ENCODE measurements around the gene TEX22.
A peak's percentile ranks its signal among the peaks of the same experiment; 100 is the strongest.

The TEX22 gene, protein sequence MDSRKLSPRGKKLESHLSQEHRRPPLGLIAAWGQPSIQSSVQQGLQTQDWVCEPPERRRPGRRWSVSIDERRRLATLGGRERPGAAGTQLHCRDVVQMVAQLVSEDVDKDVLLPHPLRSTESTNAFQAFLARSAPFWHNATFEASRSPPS

DNA sequence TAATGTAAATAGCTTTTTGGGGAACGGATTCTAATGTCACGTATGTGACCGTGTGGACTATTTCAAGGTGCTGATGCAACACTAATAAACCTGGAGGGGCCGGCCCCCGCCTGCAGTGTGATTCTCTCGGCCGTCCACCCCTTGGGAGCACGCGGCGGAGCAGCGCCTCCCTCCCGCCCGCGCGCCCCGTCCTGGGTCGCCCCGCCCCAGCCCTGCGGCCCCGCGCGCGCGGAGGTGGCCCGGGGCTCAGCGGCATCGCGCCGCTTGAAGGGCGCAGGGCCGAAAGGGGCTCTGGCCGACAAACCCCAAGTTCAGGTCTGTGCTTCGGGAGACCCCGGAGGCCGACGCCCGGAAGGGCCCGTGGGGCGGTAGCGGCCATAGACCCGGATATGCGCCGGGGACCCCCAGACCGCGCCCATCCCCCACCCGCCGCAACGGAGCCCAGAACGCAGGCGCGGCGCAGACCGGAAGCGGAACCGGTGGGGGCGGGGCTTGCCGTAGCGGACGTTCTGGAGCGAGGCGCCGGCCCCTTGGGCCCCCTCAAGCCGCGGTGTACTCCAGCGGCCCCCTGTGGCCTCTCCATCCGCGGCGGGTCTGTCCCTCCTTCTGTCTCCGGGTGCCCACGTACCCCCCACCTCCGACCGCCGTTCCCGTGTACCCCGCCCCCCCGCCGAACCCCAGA lies at the start of gene TEX22:
Gene TEX22 (plus strand): TSS at position 495 of the 682 bp plus-strand sequence. CDS start 803 bp downstream, outside the sequence.
- H3K4me3 ChIP-seq (ENCODE audit: low read depth, low read length), result peak within 1 kb of the TSS; percentile 83
- TF ChIP-seq, protein P1, sequence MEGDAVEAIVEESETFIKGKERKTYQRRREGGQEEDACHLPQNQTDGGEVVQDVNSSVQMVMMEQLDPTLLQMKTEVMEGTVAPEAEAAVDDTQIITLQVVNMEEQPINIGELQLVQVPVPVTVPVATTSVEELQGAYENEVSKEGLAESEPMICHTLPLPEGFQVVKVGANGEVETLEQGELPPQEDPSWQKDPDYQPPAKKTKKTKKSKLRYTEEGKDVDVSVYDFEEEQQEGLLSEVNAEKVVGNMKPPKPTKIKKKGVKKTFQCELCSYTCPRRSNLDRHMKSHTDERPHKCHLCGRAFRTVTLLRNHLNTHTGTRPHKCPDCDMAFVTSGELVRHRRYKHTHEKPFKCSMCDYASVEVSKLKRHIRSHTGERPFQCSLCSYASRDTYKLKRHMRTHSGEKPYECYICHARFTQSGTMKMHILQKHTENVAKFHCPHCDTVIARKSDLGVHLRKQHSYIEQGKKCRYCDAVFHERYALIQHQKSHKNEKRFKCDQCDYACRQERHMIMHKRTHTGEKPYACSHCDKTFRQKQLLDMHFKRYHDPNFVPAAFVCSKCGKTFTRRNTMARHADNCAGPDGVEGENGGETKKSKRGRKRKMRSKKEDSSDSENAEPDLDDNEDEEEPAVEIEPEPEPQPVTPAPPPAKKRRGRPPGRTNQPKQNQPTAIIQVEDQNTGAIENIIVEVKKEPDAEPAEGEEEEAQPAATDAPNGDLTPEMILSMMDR (IDR thresholded peaks at IDR 0.05; ENCODE audit: low read depth, low read length), result no peak

DNA sequence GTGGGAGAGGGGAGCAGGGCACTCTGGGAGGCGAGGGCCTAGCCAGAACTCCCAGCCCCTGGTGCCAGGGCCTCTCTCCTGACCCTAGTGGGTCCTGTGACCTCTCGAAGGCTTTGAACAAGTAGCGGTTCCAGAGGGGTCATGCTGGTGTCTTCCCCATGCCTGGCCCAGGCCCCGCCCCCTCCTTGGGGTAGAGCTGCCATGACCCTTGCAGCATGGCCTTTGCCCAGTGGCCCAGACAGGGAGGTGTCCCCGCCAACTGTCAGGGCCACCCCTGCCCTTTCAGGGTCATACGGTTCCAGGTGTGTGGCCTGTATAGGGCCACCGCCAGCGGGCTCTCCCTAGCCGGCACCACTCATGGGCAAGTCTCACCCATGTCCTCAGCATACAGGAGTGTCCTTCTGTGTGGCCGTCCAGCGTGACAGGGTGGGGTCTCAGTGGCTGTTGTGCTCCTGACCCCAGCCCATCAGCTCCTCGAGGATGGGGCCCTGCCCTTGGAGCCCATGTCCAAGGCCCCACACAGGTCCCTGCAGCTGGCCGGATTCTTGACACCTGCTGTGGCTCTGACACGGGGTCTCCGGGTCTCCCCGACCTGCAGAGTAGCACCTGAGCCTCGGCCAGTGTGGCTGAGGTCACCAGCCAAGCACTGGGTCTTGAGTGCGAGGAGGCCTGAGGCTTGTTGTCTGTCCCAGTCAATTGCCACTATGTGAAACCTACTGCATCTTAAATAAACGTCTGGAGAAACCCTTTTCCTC lies 49.2 kb upstream of the TEX22 start:
- TF ChIP-seq, protein P1 (IDR thresholded peaks at IDR 0.05; ENCODE audit: low read depth, low read length), result no peak
- H3K4me3 ChIP-seq (ENCODE audit: low read depth, low read length), result no peak overlapping the region

DNA sequence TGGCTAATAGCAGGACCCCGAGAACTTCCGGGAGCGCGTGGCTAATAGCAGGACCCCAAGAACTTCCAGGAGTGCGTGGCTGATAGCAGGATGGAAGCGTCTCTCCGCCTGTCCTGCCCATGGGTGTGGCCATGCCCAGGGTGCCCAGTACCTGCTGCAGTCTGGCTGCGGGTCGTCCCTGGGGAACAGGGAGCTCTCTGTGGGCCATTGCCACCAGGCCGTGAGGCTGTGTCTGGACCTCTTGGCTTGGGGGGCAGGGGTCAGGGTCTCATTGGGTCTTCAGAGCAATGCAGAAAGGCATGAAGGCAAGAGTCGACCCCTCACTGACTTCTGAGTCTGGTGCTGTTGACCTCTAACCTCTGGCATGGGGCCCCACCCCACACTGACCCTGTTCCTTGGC lies 48.3 kb upstream of the TEX22 start:
- no peak overlapping the region for H3K4me3 ChIP-seq (ENCODE audit: low read depth, low read length)
- TF ChIP-seq, protein P1 (IDR thresholded peaks at IDR 0.05; ENCODE audit: low read depth, low read length), result no peak

DNA sequence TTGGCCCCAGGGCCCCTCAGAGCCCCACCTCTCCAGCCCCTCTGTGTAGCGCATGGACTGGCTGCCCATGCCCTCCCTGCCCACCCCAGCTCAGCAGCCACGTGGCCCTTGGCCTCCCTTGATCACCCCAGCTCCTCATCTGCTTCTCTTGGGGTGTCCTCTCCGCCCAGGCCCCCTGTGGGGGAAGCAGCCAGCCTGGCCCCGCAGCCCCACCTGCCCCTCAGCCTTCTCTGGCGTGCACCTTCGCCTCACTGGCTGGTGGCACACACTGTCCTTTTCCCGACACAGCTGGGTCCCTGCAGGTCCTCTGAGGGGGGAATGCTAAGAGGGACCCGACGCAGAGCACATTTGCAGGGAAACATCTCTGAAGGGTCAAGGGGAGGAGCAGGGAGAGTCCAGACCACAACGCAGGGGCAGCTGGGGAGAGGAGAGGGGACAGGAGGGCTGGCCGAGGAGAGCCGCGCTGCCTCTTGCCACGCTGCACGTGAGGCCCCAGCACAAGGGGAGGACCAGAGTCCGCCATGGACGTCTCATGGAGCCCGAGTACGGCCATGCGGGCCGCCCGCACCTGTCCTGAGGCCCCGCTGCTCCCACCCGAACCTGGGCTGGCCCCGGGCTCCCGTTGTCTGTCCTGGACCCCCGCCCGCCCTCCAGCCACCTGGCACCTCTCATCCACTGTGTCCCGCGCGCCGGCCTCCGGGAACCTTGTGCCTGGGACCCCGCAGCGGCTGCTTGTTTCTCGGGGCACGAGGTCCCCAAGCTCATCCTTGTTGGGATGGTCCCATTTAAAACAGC lies 47.7 kb upstream of the TEX22 start:
- H3K4me3 ChIP-seq (ENCODE audit: low read depth, low read length), result no peak overlapping the region
- TF ChIP-seq, protein P1 (IDR thresholded peaks at IDR 0.05; ENCODE audit: low read depth, low read length), result no peak

DNA sequence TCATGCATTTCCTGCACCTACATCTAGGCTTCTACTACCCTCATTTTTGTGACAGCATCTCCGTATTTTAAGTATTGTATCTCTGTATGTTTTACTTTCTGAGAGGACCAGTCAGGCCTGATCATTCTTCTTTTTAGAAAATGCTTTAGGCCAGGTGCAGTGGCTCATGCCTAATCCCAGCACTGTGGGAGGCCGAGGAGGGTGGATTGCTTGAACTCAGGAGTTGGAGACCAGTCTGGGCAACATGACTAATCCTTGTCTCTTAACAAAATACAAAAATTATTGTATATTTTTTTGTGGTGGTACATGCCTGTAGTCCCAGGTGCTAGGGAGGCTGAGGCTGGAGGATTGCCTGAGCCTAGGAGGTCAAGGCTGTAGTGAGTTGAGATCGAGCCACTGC lies 46.9 kb upstream of the TEX22 start:
- no peak overlapping the region for H3K4me3 ChIP-seq (ENCODE audit: low read depth, low read length)
- TF ChIP-seq, protein P1 (IDR thresholded peaks at IDR 0.05; ENCODE audit: low read depth, low read length), result no peak

DNA sequence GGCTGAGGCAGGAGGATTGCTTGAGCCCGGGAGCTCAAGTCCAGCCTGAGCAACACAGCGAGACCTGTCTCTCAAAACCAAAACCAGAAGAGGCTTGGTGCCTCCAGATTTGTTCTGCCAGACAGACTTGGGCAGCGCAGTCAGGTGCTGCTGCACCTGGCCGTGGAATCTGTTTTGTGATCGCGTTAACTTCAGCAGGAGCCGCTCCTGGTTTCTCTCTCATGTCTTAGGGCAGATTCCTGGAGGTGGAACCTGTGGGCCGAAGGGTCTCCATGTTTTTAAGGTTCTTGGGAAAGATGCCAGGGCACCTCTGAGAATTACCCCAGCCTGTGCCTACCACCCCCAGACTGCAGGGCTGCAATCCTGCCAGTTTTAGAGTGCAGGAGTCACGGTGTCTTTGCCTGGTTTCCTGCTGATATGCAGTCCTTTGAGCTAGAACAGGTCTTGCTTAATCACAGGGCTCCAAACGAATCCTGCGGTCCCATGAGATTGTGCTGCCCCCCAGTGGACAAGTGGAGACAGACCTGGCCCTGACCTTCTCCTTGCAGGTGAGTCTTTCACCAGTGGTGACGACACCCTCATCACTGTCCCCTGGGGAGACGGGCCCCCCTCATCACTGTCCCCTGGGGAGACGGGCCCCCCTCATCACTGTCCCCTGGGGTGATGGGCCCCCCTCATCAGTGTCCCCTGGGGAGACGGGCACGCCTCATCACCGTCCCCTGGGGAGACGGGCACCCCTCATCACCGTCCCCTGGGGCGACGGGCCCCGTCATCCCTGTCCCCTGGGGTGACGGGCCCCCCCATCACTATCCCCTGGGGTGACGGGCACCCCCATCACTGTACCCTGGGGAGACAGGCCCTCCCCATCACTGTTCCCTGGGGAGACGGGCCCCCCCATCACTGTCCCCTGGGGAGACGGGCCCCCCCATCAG lies 46.2 kb upstream of the TEX22 start:
- no peak overlapping the region for H3K4me3 ChIP-seq (ENCODE audit: low read depth, low read length)
- TF ChIP-seq, protein P1 (IDR thresholded peaks at IDR 0.05; ENCODE audit: low read depth, low read length), result peak; percentile 83
